Aorta (tissue), 5 donors: ENCODE results near the gene UNC119B. TPM values are rescaled to one million over a fixed set of nuclear protein-coding genes. Genes with fewer than 3 reads are reported as not detected.
A peak's percentile ranks its signal among the peaks of the same experiment; 100 is the strongest.
"Not testable (repeated sequence)": the region's sequence is repeated elsewhere in the genome, so short reads cannot be mapped to it uniquely, and the experiment has no call there.

Experiments used
- ATAC-seq: fragments of 200-7000 bp; cut with Tn5 transposase; one replicate; pipeline ENCODE4 v1.9.1; 2022; ENCODE audit warnings: moderate library complexity; ENCODE audit not compliant: low FRiP score
- DNase-seq, 2 donors: peaks; one replicate each; pipeline ENCODE4 v3.0.0-alpha.2; 2020
- H3K27ac ChIP-seq, 2 donors: one replicate each; pipeline ENCODE4 v1.5.1; 2013; ENCODE audit warnings: low read length in 2 of 2, mild to moderate bottlenecking in 2 of 2, moderate library complexity in 2 of 2, control low read depth in 1 of 2, inconsistent platforms in 1 of 2, low read depth in 1 of 2
- H3K27me3 ChIP-seq, 2 donors: one replicate each; pipeline ENCODE4 v1.6.1; 2013; ENCODE audit warnings: control low read depth in 1 of 2, low read length in 1 of 2, mild to moderate bottlenecking in 1 of 2, moderate library complexity in 1 of 2; ENCODE audit not compliant: insufficient read depth in 2 of 2, control insufficient read depth in 1 of 2
- H3K36me3 ChIP-seq, 2 donors: one replicate each; pipeline ENCODE4 v1.6.1; 2013; ENCODE audit warnings: control low read depth in 1 of 2, low read length in 1 of 2, mild to moderate bottlenecking in 1 of 2; ENCODE audit not compliant: insufficient read depth in 2 of 2, control insufficient read depth in 1 of 2
- H3K4me1 ChIP-seq, 2 donors: one replicate each; pipeline ENCODE4 v1.6.1; 2013; ENCODE audit warnings: low read length in 2 of 2, control low read depth in 1 of 2, mild to moderate bottlenecking in 1 of 2, moderate library complexity in 1 of 2; ENCODE audit not compliant: insufficient read depth in 2 of 2, control insufficient read depth in 1 of 2
- H3K4me3 ChIP-seq, 2 donors: one replicate each; pipeline ENCODE4 v1.5.1; 2013; ENCODE audit warnings: low read length in 2 of 2, control low read depth in 1 of 2, mild to moderate bottlenecking in 1 of 2
- H3K9me3 ChIP-seq: one replicate; pipeline ENCODE4 v1.6.1; 2013; ENCODE audit warnings: mild to moderate bottlenecking, low read length; ENCODE audit not compliant: control insufficient read depth
- WGBS, 2 donors: extraction: QIAGEN DNeasy Blood & Tissue Kit; methylation state at CpG; one replicate each; pipeline ENCODE4 v1.1.7; 2013; 5-methylcytosine and 5-hydroxymethylcytosine counted together
- intact Hi-C, 2 donors: fragments of 100-400 bp; cut with DNase I; formaldehyde crosslinking; loops; one replicate each; pipeline versions ENCODE4 v1.14.2 to v1.15.0; 2022
- polyA plus RNA-seq, 2 donors: library from polyadenylated mRNA; stranded (reverse); fragments of 200-250 nt; gene quantifications; one replicate each; pipeline ENCODE4 v1.2.3, GENCODE V29; 2013
- total RNA-seq, 2 donors: library from RNA; stranded (reverse); fragmentation: NEBNext Ultra II Directional; extraction: Animal tissue kit (Norgen Biotek cat#: 25700); gene quantifications; one replicate each; pipeline ENCODE4 v1.2.1, GENCODE V29; 2021
- donor health status: healthy with polysubstance abuse.
- donor health status: Bipolar disorder and iron deficiency.
- donor health status: DM: no; HTN: no; CAD: no.
- donor health status: DM: no; HTN: no; CAD: no.
- donor health status: DM: yes; HTN: yes; CAD: no.

Gene UNC119B
- total and polyA plus RNA-seq, 4 donors, result 13.6 to 24.4 (median 17.2) TPM

DNA sequence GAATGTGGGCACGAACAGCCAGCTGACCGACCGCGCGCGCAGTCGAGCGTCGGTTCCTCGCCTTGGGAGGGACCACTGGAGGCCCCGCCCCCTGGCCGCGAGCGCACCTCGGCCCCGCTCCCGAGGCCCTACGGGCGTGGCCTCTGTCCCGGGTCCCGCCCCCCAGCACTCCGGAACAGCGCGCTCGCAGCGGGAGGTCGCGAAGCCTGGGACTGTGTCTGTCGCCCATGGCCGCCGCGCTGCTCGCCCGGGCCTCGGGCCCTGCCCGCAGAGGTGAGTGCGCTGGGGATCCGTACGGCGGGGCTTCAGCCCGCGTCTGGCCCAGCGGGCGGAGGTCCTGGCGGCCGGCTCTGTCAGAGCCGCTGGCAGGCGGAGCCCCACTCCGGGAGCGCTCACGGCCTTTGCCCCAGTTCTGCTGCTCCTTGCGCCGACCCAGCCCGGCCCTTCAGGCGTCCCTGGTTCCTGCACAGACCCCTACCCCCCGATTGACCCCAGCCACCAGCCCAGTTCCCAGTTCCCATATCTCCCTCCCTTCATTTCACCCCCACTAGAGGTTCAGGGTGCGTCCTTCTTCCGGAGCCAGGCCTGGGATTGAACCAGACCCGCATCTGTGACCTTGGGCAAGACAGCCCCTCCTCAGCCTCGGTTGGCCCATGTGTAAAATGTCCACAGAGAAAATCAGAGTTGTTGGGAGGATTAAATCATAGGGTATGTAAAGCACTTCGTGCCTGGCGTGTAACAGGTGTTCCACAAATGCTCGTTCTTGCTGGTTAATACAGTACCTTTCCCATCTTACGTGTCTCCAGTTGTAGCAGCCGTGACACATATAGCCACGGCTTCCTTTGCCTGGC is 15.6 kb downstream of the UNC119B start, which contains the start of gene ACADS:
ACADS (plus strand) TSS at position 168 of the 851 bp plus-strand sequence; CDS start at position 228, 60 bp downstream.
- Histone ChIP-seq H3K36me3 (peaks cover 0 to 3% of the 10 kb centered on the region in 2 donors), H3K4me1 (no peaks in the 10 kb centered on the region), H3K27me3 (no peaks in the 10 kb centered on the region), H3K27ac (peak within 1 kb of the TSS in 1 of 2 donors; percentile 28), H3K4me3 (peak within 1 kb of the TSS; percentile 27 to 40), H3K9me3 (no peaks in the 10 kb centered on the region)
- WGBS, 2 donors, result 9 to 11% methylated on average over 56 to 66 of the region's 66 CpGs
- peak; percentile 94 to 97 for DNase-seq
- peak; percentile 100 for ATAC-seq
- intact Hi-C loops, result loop anchor here (10.0 kb wide), 2 partner anchors 239 to 249 kb away; partner anchors contain the start of gene HNF1A (in 1 of the 2)

DNA sequence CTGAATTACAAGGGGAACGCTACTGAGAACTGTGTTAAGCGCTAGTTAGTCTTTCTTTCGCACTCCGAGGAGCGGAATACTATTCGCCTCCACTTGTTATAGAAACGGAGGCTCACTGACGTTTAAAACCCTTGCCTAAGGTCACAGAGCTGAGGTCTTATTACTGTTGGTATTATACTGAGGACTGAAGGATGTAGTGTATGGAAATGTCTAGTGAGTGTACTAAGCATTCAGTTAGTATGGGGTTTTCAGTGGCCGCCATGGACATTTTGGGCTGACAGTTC is 16.2 kb downstream of the UNC119B start:
- no peaks in the 10 kb centered on the region for H3K9me3 ChIP-seq
- no peaks in the 10 kb centered on the region for H3K27me3 ChIP-seq
- H3K4me1 ChIP-seq, result no peaks in the 10 kb centered on the region
- 90 to 91% methylated on average over 9 of the region's 9 CpGs for WGBS, 2 donors
- intact Hi-C loops, result loop anchor here (10.0 kb wide), 2 partner anchors 238 to 248 kb away; partner anchors contain the start of gene HNF1A (in 1 of the 2)
- peak overlapping the region in 1 of 2 donors; percentile 28 for H3K27ac ChIP-seq
- DNase-seq, result peak in 1 of 2 donors; percentile 20
- peaks cover 0 to 3% of the 10 kb centered on the region in 2 donors for H3K36me3 ChIP-seq
- H3K4me3 ChIP-seq, result no peak overlapping the region
- no peak for ATAC-seq

DNA sequence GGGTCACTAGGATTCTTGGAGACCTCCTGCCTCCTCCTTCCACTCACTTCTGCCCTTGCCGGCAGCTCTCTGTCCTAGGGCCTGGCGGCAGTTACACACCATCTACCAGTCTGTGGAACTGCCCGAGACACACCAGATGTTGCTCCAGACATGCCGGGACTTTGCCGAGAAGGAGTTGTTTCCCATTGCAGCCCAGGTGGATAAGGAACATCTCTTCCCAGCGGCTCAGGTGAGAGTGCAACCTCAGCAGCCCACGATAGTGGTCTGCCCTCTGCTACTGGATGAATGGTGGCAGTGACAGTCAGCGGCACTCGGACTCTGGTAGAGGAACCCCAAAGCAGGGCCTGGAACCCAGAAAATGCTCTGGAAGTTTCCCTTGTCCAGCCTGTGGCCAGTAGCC is 16.7 kb downstream of the UNC119B start:
- ATAC-seq (no peak), DNase-seq (peak in 1 of 2 donors; percentile 54)
- Histone ChIP-seq H3K9me3 (no peaks in the 10 kb centered on the region), H3K4me1 (no peaks in the 10 kb centered on the region), H3K27me3 (no peaks in the 10 kb centered on the region), H3K36me3 (no peaks in the 10 kb centered on the region), H3K27ac (no peak overlapping the region), H3K4me3 (no peak overlapping the region)
- WGBS, 2 donors, result 93 to 94% methylated on average over 9 of the region's 9 CpGs
- intact Hi-C loops, result loop anchor here (10.0 kb wide), 2 partner anchors 238 to 248 kb away; partner anchors contain the start of gene HNF1A (in 1 of the 2)

DNA sequence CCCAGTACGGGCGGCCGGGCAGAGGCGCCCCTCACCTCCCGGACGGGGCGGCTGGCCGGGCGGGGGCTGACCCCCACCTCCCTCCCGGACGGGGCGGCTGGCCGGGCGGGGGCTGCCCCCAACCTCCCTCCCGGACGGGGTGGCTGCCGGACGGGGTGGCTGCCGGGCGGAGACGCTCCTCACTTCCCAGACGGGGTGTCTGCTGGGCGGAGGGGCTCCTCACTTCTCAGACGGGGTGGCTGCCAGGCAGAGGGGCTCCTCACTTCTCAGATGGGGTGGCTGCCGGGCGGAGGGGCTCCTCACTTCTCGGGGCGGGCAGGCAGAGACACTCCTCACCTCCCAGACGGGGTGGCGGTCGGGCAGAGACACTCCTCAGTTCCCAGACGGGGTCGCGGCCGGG is 21.9 kb downstream of the UNC119B start:
- H3K4me3 ChIP-seq, H3K27me3 ChIP-seq, intact Hi-C loops, H3K27ac ChIP-seq, ATAC-seq, H3K4me1 ChIP-seq, H3K9me3 ChIP-seq, H3K36me3 ChIP-seq: not testable (repeated sequence)
- WGBS, 2 donors, result 97 to 98% methylated on average over 31 to 35 of the region's 35 CpGs
- DNase-seq, result peak in 1 of 2 donors; percentile 21

DNA sequence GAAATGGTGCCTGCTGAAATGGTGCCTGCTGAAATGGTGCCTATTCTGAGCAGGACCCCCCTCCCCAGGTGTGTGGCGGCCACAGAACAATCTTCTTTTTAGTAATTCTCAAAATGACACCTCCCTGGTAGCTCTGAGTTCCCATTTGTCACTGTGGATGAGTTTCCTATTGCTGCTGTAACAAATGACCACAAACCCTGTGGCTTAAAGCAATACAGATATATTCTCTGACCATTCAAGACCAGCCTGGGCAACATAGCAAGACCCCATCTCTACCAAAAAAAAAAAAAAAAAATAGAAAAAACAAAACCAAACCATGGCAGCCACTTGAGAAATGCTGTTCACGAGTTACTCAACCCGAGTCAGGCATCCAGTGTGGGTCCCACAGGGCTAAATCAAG is 23.3 kb downstream of the UNC119B start:
- WGBS, 2 donors, result 82 to 84% methylated on average over 3 of the region's 3 CpGs
- no peak overlapping the region for H3K27ac ChIP-seq
- no peaks in the 10 kb centered on the region for H3K36me3 ChIP-seq
- intact Hi-C loops, result no loop called here
- H3K27me3 ChIP-seq, result no peaks in the 10 kb centered on the region
- H3K9me3 ChIP-seq, result no peaks in the 10 kb centered on the region
- no peaks in the 10 kb centered on the region for H3K4me1 ChIP-seq
- ATAC-seq (no peak), DNase-seq (no peak)
- H3K4me3 ChIP-seq, result no peak overlapping the region

DNA sequence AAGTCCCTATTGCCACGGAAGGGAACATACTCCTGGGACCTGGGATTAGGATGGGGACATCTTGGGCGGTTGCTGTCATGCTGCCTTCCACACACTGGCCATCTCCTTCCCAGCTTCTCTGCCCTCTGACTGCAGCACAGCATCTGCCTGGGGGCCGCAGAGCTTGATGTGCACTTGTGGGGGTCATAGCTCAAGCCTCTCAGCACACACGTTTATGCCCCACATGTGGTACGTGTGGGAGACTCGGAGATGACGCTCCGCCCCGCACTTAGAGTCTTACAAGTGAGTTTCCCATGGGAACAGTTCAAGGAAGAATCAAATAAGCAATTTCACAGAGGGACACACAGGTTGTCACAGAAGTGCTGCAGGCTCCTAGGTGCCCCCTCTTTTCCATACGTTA is 24.0 kb downstream of the UNC119B start:
- H3K4me3 ChIP-seq, result no peak overlapping the region
- no peaks in the 10 kb centered on the region for H3K36me3 ChIP-seq
- no peaks in the 10 kb centered on the region for H3K4me1 ChIP-seq
- no peak overlapping the region for H3K27ac ChIP-seq
- WGBS, 2 donors, result 91 to 94% methylated on average over 10 of the region's 10 CpGs
- peak in 1 of 2 donors; percentile 54 for DNase-seq
- intact Hi-C loops, result no loop called here
- no peaks in the 10 kb centered on the region for H3K27me3 ChIP-seq
- no peak for ATAC-seq
- no peaks in the 10 kb centered on the region for H3K9me3 ChIP-seq

DNA sequence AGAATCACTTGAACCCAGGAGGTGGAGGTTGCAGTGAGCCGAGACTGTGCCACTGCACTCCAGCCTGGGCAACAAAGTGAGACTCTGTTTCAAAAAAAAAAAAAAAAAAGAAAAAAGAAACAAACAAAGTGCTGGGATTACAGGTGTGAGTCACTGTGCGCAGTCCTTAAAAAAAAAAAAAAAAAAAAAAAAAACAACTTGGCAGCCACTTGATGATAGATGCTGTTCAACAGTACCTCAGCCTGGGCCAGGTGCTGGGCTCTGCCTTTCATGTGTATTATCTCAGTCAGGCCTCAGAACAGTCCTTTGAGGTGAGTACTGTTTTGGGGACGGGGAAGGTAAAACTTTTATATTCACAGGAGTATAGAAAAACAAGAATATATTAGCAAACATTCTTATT is 24.9 kb downstream of the UNC119B start:
- Histone ChIP-seq H3K27ac (no peak overlapping the region), H3K4me1 (no peaks in the 10 kb centered on the region), H3K27me3 (no peaks in the 10 kb centered on the region), H3K9me3 (no peaks in the 10 kb centered on the region), H3K4me3 (no peak overlapping the region), H3K36me3 (no peaks in the 10 kb centered on the region)
- WGBS, 2 donors, result 96 to 100% methylated on average over 2 to 3 of the region's 3 CpGs
- DNase-seq (no peak), ATAC-seq (no peak)
- intact Hi-C loops, result no loop called here

DNA sequence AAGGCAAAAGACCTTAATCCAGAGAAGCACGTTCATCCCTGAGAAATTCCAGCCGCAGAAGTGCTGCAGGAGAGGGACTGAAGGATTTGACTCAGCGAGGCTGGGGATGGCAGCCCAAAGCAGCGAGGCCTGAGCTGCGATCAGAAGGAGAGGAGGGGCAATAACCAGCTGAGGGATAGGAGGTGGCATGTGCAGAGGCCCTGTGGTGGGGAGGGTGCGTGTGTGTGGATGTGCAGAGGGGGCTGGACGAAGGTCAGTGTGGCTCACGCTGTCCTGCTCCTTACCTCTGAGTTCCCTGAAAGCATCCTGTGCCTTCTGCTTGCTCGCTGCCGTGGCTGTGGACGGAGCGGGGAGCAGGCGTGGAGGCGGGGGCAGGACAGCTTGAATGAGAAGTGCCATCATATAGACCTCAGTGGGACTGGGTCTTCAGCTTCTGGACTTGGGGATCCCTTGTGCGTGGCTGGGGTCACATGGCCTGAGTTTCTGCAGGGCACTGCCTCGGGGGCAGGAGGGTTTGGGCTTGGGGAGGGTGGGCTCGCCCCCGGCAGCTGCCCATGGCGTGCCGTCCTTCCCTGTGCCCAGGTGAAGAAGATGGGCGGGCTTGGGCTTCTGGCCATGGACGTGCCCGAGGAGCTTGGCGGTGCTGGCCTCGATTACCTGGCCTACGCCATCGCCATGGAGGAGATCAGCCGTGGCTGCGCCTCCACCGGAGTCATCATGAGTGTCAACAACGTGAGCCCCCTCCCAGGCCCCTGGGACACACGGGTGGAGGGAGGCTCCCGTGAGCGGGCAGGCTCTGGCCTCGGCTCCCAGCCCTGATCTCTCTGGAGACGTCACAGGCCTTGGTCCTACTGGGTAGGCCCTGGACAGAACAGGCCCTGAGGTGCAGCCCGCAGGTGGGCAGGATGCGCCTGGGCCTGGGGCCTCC is 26.4 kb downstream of the UNC119B start:
- Histone ChIP-seq H3K4me1 (no peaks in the 10 kb centered on the region), H3K4me3 (no peak overlapping the region), H3K9me3 (no peaks in the 10 kb centered on the region), H3K27ac (no peak overlapping the region), H3K27me3 (no peaks in the 10 kb centered on the region), H3K36me3 (no peaks in the 10 kb centered on the region)
- ATAC-seq, result peak; percentile 23
- DNase-seq, result peak in 1 of 2 donors; percentile 57
- intact Hi-C loops, result no loop called here
- 90 to 91% methylated on average over 35 to 38 of the region's 38 CpGs for whole genome bisulfite sequencing, 2 donors
